Measurements from ENCODE around the gene HM13. TPM values are rescaled to one million over a fixed set of nuclear protein-coding genes. Genes with fewer than 3 reads are reported as not detected.

The HM13 gene
- total and polyA plus RNA-seq, 2 of the 13 experiments (the other 11 are each of a cell fraction or from before 2014, with no cell fraction given) = 118 to 243 TPM

DNA sequence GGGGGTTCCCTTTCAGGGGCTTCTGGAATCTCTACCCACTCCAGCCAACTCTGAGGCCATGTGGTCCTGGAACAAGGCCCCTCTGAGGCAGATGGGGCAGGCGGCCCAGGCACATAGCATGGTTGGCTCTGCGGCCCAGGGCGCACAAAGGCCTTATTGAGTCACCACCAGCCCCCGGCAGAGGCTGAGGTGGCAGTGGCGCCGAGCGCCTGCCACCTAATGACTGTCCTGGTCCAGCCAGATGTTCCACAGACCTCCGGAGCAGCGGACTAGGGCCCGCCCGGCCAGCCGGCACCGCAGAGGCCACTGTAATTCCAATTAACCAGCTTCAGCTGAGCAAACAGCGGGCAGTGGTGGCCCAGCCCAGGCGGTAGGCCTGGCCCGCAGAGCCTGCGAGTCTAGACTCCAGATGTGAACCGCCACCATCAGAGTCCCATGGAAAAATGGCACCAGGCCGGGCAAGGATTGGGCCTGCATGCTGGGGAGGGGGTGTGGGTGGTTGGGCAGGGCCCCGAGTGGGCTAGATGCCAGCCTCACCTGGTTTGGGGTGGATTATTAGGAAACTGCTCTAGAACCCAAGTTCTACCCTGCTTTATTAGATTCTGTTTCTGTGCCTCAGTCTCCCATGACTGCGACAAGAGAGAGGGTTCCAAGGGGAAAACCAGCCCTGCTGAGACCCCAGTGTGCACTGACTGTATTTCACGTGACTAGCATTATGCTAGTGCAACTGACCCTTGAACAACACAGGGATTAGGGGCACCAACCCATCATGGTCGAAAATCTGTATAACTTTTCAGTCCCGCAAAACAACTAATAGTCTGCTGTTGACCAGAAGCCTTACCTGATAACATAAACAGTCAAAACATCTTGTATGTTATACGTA is 56.7 kb downstream of the HM13 start (continued):
- TF ChIP-seq ARHGAP35 (CRISPR knock-in tag; IDR thresholded peaks at IDR 0.05; ENCODE audit: borderline replicate concordance) (no peak), U2AF1 (optimal IDR thresholded peaks at IDR 0.05; ENCODE audit: low read depth, low read length) (peak; percentile 33), AGO1 (IDR thresholded peaks at IDR 0.05; ENCODE audit: low read depth, low read length, poor library complexity, severe bottlenecking) (peak; percentile 81), REXO4 (CRISPR knock-in tag; IDR thresholded peaks at IDR 0.05; ENCODE audit: borderline replicate concordance) (0 out of 2 replicates have a peak, but pooled peaks have one; percentile 39), ZNF264 (CRISPR knock-in tag; IDR thresholded peaks at IDR 0.05) (no peak), MED1 (CRISPR knock-in tag; IDR thresholded peaks at IDR 0.05) (peak; percentile 12; the same call in 1 of the 2 replicates), ZNF235 (CRISPR knock-in tag; IDR thresholded peaks at IDR 0.05; ENCODE audit: borderline replicate concordance) (no peak), ATF1 (CRISPR knock-in tag; IDR thresholded peaks at IDR 0.05) (no peak), TEAD2 (CRISPR knock-in tag; IDR thresholded peaks at IDR 0.05) (no peak), ZNF331 (CRISPR knock-in tag; IDR thresholded peaks at IDR 0.05) (no peak), HNF4A (CRISPR knock-in tag; IDR thresholded peaks at IDR 0.05) (peak; percentile 4; the same call in 1 of the 2 replicates), ZNF333 (CRISPR knock-in tag; IDR thresholded peaks at IDR 0.05; ENCODE audit: borderline replicate concordance) (peak; percentile 66; the same call in 1 of the 2 replicates)
- TF ChIP-seq, protein P1, sequence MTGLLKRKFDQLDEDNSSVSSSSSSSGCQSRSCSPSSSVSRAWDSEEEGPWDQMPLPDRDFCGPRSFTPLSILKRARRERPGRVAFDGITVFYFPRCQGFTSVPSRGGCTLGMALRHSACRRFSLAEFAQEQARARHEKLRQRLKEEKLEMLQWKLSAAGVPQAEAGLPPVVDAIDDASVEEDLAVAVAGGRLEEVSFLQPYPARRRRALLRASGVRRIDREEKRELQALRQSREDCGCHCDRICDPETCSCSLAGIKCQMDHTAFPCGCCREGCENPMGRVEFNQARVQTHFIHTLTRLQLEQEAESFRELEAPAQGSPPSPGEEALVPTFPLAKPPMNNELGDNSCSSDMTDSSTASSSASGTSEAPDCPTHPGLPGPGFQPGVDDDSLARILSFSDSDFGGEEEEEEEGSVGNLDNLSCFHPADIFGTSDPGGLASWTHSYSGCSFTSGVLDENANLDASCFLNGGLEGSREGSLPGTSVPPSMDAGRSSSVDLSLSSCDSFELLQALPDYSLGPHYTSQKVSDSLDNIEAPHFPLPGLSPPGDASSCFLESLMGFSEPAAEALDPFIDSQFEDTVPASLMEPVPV (CRISPR knock-in tag; IDR thresholded peaks at IDR 0.05) = 0 out of 2 replicates have a peak, but pooled peaks have one; percentile 64
- TF ChIP-seq, protein P2, sequence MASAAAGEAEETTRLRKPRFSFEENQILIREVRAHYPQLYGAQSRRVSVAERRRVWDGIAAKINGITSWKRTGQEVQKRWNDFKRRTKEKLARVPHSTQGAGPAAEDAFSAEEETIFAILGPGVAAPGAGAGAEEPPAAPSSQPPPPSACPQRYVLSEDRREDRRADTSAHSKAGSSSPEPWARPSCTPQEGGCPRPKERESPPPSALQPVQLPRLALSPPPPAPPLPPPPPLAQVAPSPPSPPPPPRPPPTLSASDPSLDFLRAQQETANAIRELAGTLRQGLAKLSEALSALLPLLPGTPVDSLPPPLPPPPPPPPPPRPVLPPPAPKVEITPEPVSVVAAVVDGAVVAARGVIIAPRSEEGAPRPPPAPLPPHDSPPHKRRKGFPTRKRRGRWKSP (CRISPR knock-in tag; IDR thresholded peaks at IDR 0.05) = 0 out of 2 replicates have a peak, but pooled peaks have one; percentile 24
- TF ChIP-seq, protein P3, sequence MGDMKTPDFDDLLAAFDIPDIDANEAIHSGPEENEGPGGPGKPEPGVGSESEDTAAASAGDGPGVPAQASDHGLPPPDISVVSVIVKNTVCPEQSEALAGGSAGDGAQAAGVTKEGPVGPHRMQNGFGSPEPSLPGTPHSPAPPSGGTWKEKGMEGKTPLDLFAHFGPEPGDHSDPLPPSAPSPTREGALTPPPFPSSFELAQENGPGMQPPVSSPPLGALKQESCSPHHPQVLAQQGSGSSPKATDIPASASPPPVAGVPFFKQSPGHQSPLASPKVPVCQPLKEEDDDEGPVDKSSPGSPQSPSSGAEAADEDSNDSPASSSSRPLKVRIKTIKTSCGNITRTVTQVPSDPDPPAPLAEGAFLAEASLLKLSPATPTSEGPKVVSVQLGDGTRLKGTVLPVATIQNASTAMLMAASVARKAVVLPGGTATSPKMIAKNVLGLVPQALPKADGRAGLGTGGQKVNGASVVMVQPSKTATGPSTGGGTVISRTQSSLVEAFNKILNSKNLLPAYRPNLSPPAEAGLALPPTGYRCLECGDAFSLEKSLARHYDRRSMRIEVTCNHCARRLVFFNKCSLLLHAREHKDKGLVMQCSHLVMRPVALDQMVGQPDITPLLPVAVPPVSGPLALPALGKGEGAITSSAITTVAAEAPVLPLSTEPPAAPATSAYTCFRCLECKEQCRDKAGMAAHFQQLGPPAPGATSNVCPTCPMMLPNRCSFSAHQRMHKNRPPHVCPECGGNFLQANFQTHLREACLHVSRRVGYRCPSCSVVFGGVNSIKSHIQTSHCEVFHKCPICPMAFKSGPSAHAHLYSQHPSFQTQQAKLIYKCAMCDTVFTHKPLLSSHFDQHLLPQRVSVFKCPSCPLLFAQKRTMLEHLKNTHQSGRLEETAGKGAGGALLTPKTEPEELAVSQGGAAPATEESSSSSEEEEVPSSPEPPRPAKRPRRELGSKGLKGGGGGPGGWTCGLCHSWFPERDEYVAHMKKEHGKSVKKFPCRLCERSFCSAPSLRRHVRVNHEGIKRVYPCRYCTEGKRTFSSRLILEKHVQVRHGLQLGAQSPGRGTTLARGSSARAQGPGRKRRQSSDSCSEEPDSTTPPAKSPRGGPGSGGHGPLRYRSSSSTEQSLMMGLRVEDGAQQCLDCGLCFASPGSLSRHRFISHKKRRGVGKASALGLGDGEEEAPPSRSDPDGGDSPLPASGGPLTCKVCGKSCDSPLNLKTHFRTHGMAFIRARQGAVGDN (CRISPR knock-in tag; IDR thresholded peaks at IDR 0.05) = peak; percentile 67
- TF ChIP-seq, protein P4, sequence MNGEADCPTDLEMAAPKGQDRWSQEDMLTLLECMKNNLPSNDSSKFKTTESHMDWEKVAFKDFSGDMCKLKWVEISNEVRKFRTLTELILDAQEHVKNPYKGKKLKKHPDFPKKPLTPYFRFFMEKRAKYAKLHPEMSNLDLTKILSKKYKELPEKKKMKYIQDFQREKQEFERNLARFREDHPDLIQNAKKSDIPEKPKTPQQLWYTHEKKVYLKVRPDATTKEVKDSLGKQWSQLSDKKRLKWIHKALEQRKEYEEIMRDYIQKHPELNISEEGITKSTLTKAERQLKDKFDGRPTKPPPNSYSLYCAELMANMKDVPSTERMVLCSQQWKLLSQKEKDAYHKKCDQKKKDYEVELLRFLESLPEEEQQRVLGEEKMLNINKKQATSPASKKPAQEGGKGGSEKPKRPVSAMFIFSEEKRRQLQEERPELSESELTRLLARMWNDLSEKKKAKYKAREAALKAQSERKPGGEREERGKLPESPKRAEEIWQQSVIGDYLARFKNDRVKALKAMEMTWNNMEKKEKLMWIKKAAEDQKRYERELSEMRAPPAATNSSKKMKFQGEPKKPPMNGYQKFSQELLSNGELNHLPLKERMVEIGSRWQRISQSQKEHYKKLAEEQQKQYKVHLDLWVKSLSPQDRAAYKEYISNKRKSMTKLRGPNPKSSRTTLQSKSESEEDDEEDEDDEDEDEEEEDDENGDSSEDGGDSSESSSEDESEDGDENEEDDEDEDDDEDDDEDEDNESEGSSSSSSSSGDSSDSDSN (CRISPR knock-in tag; IDR thresholded peaks at IDR 0.05) = 0 out of 2 replicates have a peak, but pooled peaks have one; percentile 26
- TF ChIP-seq, protein P5, sequence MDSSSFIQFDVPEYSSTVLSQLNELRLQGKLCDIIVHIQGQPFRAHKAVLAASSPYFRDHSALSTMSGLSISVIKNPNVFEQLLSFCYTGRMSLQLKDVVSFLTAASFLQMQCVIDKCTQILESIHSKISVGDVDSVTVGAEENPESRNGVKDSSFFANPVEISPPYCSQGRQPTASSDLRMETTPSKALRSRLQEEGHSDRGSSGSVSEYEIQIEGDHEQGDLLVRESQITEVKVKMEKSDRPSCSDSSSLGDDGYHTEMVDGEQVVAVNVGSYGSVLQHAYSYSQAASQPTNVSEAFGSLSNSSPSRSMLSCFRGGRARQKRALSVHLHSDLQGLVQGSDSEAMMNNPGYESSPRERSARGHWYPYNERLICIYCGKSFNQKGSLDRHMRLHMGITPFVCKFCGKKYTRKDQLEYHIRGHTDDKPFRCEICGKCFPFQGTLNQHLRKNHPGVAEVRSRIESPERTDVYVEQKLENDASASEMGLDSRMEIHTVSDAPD (CRISPR knock-in tag; IDR thresholded peaks at IDR 0.05) = peak; percentile 77; the same call in 1 of the 2 replicates

All from HepG2 (cell line).